ENCODE results near the gene MOB3B.
"Not testable (repeated sequence)": the region's sequence is repeated elsewhere in the genome, so short reads cannot be mapped to it uniquely, and the experiment has no call there.

The MOB3B gene

GRCh38 chr9:27518809-27519208, 10.8 kb downstream of the MOB3B start:
- DNase-seq (ENCODE audit: low spot score) = no peak

- no peak for DNase-seq (ENCODE audit: low spot score)
Measured at GRCh38 chr9:27518006-27518405, 11.6 kb downstream of the MOB3B start.

GRCh38 chr9:27514551-27514950, 15.1 kb downstream of the MOB3B start:
- DNase-seq (ENCODE audit: low spot score) = no peak

GRCh38 chr9:27511771-27512170, 17.8 kb downstream of the MOB3B start:
- no peak for DNase-seq (ENCODE audit: low spot score)

- DNase-seq (ENCODE audit: low spot score) = no peak
Measured at GRCh38 chr9:27510780-27511179, 18.8 kb downstream of the MOB3B start.

- no peak for DNase-seq (ENCODE audit: low spot score)
Measured at GRCh38 chr9:27506981-27507380, 22.6 kb downstream of the MOB3B start.

GRCh38 chr9:27505744-27506161, 23.9 kb downstream of the MOB3B start:
- peak; percentile 48 for DNase-seq (ENCODE audit: low spot score)

- no peak for DNase-seq (ENCODE audit: low spot score)
Measured at GRCh38 chr9:27504259-27504658, 25.4 kb downstream of the MOB3B start.

GRCh38 chr9:27503623-27504022, 26.0 kb downstream of the MOB3B start:
- no peak for DNase-seq (ENCODE audit: low spot score)

GRCh38 chr9:27500902-27501301, 28.7 kb downstream of the MOB3B start:
- not testable (repeated sequence) for DNase-seq (ENCODE audit: low spot score)

GRCh38 chr9:27499451-27499850, 30.2 kb downstream of the MOB3B start:
- peak; percentile 83 for DNase-seq (ENCODE audit: low spot score)

- no peak for DNase-seq (ENCODE audit: low spot score)
Measured at GRCh38 chr9:27497883-27498417, 31.7 kb downstream of the MOB3B start.

- DNase-seq (ENCODE audit: low spot score) = no peak
Measured at GRCh38 chr9:27496135-27496504, 33.5 kb downstream of the MOB3B start.

GRCh38 chr9:27495480-27496134, 34.0 kb downstream of the MOB3B start:
- no peak for DNase-seq (ENCODE audit: low spot score)

GRCh38 chr9:27491154-27491553, 38.5 kb downstream of the MOB3B start:
- DNase-seq (ENCODE audit: low spot score) = no peak

- DNase-seq (ENCODE audit: low spot score) = no peak
Measured at GRCh38 chr9:27489087-27489876, 40.3 kb downstream of the MOB3B start.

GRCh38 chr9:27487927-27488326, 41.7 kb downstream of the MOB3B start:
- DNase-seq (ENCODE audit: low spot score) = no peak

- no peak for DNase-seq (ENCODE audit: low spot score)
Measured at GRCh38 chr9:27487128-27487640, 42.4 kb downstream of the MOB3B start.

GRCh38 chr9:27485158-27485557, 44.5 kb downstream of the MOB3B start:
- DNase-seq (ENCODE audit: low spot score) = no peak

GRCh38 chr9:27483576-27483975, 46.0 kb downstream of the MOB3B start:
- no peak for DNase-seq (ENCODE audit: low spot score)

GRCh38 chr9:27482709-27483108, 46.9 kb downstream of the MOB3B start:
- no peak for DNase-seq (ENCODE audit: low spot score)

- DNase-seq (ENCODE audit: low spot score) = no peak
Measured at GRCh38 chr9:27478322-27478721, 51.3 kb downstream of the MOB3B start.

GRCh38 chr9:27476870-27477515, 52.6 kb downstream of the MOB3B start:
- DNase-seq (ENCODE audit: low spot score) = no peak

Measured in kidney capillary endothelial cell (primary cell).